HG03066 (cell line): ENCODE measurements around the gene MOB2.
"Not testable (repeated sequence)": the region's sequence is repeated elsewhere in the genome, so short reads cannot be mapped to it uniquely, and the experiment has no call there.

Source experiments
- ATAC-seq: cut with Tn5 transposase; IDR thresholded peaks from one replicate; pipeline ENCODE4 v1.9.1; 2021; ENCODE audit warnings: low read depth; ENCODE audit not compliant: unreplicated experiment

Gene MOB2

GRCh38 chr11:1445741-1446445 is 40.7 kb downstream of the MOB2 start:
- ATAC-seq, result no peak

GRCh38 chr11:1444823-1445422 is 41.7 kb downstream of the MOB2 start:
- ATAC-seq, result no peak

GRCh38 chr11:1444321-1444720 is 42.3 kb downstream of the MOB2 start:
- ATAC-seq, result no peak

GRCh38 chr11:1443737-1444136 is 42.8 kb downstream of the MOB2 start:
- ATAC-seq, result no peak

GRCh38 chr11:1442807-1443366 is 43.7 kb downstream of the MOB2 start:
- no peak for ATAC-seq

GRCh38 chr11:1442163-1442562 is 44.4 kb downstream of the MOB2 start:
- no peak for ATAC-seq

- no peak for ATAC-seq
Measured at GRCh38 chr11:1440496-1440895, 46.1 kb downstream of the MOB2 start.

- no peak for ATAC-seq
Measured at GRCh38 chr11:1440066-1440465, 46.5 kb downstream of the MOB2 start.

- ATAC-seq, result no peak
Measured at GRCh38 chr11:1439341-1439740, 47.2 kb downstream of the MOB2 start.

- no peak for ATAC-seq
Measured at GRCh38 chr11:1438967-1439330, 47.6 kb downstream of the MOB2 start.

GRCh38 chr11:1438261-1438966 is 48.2 kb downstream of the MOB2 start:
- ATAC-seq, result no peak

- no peak for ATAC-seq
Measured at GRCh38 chr11:1437500-1437899, 49.1 kb downstream of the MOB2 start.

- ATAC-seq, result no peak
Measured at GRCh38 chr11:1436468-1437039, 50.0 kb downstream of the MOB2 start.

GRCh38 chr11:1435820-1436467 is 50.6 kb downstream of the MOB2 start:
- ATAC-seq, result no peak

- not testable (repeated sequence) for ATAC-seq
Measured at GRCh38 chr11:1435479-1435819, 51.1 kb downstream of the MOB2 start.

- no peak for ATAC-seq
Measured at GRCh38 chr11:1433977-1434640, 52.5 kb downstream of the MOB2 start.

- ATAC-seq, result no peak
Measured at GRCh38 chr11:1433568-1433967, 53.0 kb downstream of the MOB2 start.

GRCh38 chr11:1428762-1429316 is 57.7 kb downstream of the MOB2 start:
- ATAC-seq, result no peak

GRCh38 chr11:1425439-1425838 is 61.1 kb downstream of the MOB2 start:
- ATAC-seq, result no peak

- no peak for ATAC-seq
Measured at GRCh38 chr11:1425006-1425405, 61.6 kb downstream of the MOB2 start.
